SKM-1 (cell line): ENCODE data around the gene GPATCH4.

Source experiments
- DNase-seq: peaks from one replicate; lab custom pipeline; 2025; ENCODE audit not compliant: unreplicated experiment; lab: John Stamatoyannopoulos, UW

Gene GPATCH4

GRCh38 chr1:156581661-156582387, 19.5 kb downstream of the GPATCH4 start:
- no peak for DNase-seq

GRCh38 chr1:156579472-156579871, 21.8 kb downstream of the GPATCH4 start, which contains the start of gene TTC24:
Gene TTC24 (plus strand): TSS chr1:156579723. CDS start chr1:156581365, 1,642 bp downstream.
- no peak for DNase-seq

- DNase-seq: no peak
Measured at GRCh38 chr1:156578055-156578454, 23.2 kb downstream of the GPATCH4 start.

- no peak for DNase-seq
Measured at GRCh38 chr1:156577550-156577949, 23.7 kb downstream of the GPATCH4 start.

- no peak for DNase-seq
Measured at GRCh38 chr1:156574039-156574633, 27.1 kb downstream of the GPATCH4 start.

GRCh38 chr1:156572663-156573018, 28.6 kb downstream of the GPATCH4 start:
- DNase-seq: no peak

GRCh38 chr1:156571919-156572662, 29.2 kb downstream of the GPATCH4 start, which contains the start of gene IQGAP3:
Gene IQGAP3 (minus strand): TSS chr1:156572565. CDS start chr1:156572529, 36 bp downstream.
- DNase-seq: peak; percentile 90

- no peak for DNase-seq
Measured at GRCh38 chr1:156571261-156571852, 29.9 kb downstream of the GPATCH4 start.

- no peak for DNase-seq
Measured at GRCh38 chr1:156566436-156566835, 34.8 kb downstream of the GPATCH4 start.

GRCh38 chr1:156565519-156565918, 35.8 kb downstream of the GPATCH4 start:
- DNase-seq: no peak

- no peak for DNase-seq
Measured at GRCh38 chr1:156560585-156561163, 40.6 kb downstream of the GPATCH4 start.

GRCh38 chr1:156559797-156560385, 41.4 kb downstream of the GPATCH4 start:
- DNase-seq: no peak

- no peak for DNase-seq
Measured at GRCh38 chr1:156559086-156559796, 42.0 kb downstream of the GPATCH4 start.

GRCh38 chr1:156556354-156556753, 44.9 kb downstream of the GPATCH4 start:
- DNase-seq: no peak

GRCh38 chr1:156555715-156556114, 45.6 kb downstream of the GPATCH4 start:
- DNase-seq: no peak

- DNase-seq: no peak
Measured at GRCh38 chr1:156554971-156555370, 46.3 kb downstream of the GPATCH4 start.

- DNase-seq: no peak
Measured at GRCh38 chr1:156553860-156554485, 47.3 kb downstream of the GPATCH4 start.

GRCh38 chr1:156552937-156553336, 48.3 kb downstream of the GPATCH4 start:
- DNase-seq: peak; percentile 91

- DNase-seq: no peak
Measured at GRCh38 chr1:156552518-156552917, 48.8 kb downstream of the GPATCH4 start.

- DNase-seq: peak; percentile 81
Measured at GRCh38 chr1:156551869-156552268, 49.4 kb downstream of the GPATCH4 start.
